ENCODE results near the gene LRRC23.

The LRRC23 gene

DNA sequence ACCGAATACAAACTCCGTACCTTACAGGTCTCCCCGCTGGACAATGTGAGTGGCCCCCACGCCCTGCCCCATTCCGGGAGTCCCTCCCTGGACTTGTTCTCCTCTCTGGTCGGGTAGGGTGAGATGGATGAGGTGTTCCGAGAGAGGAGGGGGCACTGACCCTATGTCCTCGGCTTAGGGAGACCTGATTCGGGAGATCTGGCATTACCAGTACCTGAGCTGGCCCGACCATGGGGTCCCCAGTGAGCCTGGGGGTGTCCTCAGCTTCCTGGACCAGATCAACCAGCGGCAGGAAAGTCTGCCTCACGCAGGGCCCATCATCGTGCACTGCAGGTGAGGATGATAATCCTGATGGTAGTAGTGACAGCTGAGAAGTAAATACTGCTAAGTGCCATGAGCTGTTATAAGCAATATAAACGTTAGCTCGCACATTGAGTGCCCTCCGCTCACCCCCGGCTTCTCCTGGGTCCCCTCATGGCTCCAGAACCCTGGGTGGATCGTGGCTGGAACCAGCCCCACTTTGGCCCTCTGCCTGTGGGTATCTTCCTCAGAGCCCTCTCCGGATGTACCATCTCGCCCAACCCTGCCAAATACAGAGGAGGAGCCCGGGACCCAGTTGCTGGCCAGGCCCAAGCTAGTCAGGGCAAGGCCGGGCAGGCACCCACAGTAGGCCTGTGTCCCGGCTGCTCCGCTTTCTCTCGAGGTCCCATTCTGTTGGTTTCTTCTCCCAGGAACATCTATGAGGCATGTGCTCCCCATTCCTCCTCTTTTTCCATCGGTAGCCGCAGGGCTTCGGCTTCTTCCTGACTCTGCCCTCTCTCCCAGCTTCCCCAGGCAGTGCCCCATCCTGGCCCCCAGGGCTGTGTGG lies 53.4 kb downstream of the LRRC23 start:
- Histone ChIP-seq H3K79me2 (ENCODE audit: insufficient read depth, low read length) (no peaks in the 10 kb centered on the region), H3K36me3 (ENCODE audit: insufficient read depth, low read length) (no peaks in the 10 kb centered on the region), H3K9me2 (ENCODE audit: low read depth, low read length) (no peaks in the 10 kb centered on the region), H3F3A (ENCODE audit: insufficient read depth, low read length) (no peaks in the 10 kb centered on the region), H2AFZ (ENCODE audit: low read length) (no peak overlapping the region), H3K4me2 (ENCODE audit: low read length) (no peak overlapping the region), H3K27me3 (ENCODE audit: insufficient read depth, low read length) (peaks cover 10% of the 10 kb centered on the region; the same call in 1 of the 2 replicates), H3K9me3 (ENCODE audit: low read length) (no peaks in the 10 kb centered on the region), H3K4me1 (ENCODE audit: insufficient read depth, low read length, severe bottlenecking) (peaks cover 46% of the 10 kb centered on the region), H3K27ac (ENCODE audit: low read depth, low read length, poor library complexity, severe bottlenecking) (no peak overlapping the region), H4K20me1 (ENCODE audit: insufficient read depth, low read length) (no peaks in the 10 kb centered on the region), H3K9ac (ENCODE audit: low read length) (no peak overlapping the region), H3K4me3 (ENCODE audit: low read depth, low read length, poor library complexity, severe bottlenecking) (no peak overlapping the region)
- TF ChIP-seq, protein P1, sequence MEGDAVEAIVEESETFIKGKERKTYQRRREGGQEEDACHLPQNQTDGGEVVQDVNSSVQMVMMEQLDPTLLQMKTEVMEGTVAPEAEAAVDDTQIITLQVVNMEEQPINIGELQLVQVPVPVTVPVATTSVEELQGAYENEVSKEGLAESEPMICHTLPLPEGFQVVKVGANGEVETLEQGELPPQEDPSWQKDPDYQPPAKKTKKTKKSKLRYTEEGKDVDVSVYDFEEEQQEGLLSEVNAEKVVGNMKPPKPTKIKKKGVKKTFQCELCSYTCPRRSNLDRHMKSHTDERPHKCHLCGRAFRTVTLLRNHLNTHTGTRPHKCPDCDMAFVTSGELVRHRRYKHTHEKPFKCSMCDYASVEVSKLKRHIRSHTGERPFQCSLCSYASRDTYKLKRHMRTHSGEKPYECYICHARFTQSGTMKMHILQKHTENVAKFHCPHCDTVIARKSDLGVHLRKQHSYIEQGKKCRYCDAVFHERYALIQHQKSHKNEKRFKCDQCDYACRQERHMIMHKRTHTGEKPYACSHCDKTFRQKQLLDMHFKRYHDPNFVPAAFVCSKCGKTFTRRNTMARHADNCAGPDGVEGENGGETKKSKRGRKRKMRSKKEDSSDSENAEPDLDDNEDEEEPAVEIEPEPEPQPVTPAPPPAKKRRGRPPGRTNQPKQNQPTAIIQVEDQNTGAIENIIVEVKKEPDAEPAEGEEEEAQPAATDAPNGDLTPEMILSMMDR (IDR thresholded peaks at IDR 0.05; ENCODE audit: low read length): no peak
- TF ChIP-seq EZH2 (IDR thresholded peaks at IDR 0.05; ENCODE audit: borderline replicate concordance, low read length): no peak

DNA sequence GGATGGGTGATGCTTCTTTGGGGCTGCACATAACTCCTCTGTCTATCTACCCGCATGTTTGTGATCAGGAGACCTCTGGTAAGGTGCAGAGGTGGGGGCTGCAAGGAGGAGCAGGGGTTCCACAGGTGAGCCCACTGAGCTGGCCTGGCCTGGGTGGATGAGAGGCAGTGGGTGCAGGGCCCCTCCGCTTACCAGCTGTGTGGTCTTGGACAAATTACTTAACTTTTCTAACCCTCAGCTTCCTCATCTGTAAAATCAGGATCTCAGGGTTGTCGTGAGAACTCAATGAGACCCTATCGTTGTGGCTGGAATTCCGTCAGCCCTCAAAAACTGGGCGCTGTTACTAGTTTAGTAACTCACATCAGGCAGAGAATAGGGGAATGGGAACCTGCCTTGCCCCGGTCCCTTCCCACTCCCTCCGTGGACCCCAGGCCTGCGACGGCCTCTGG lies 54.0 kb downstream of the LRRC23 start:
- Histone ChIP-seq H2AFZ (ENCODE audit: low read length) (no peak overlapping the region), H3K9ac (ENCODE audit: low read length) (no peak overlapping the region), H3K27ac (ENCODE audit: low read depth, low read length, poor library complexity, severe bottlenecking) (no peak overlapping the region), H3K9me3 (ENCODE audit: low read length) (no peaks in the 10 kb centered on the region), H3K4me2 (ENCODE audit: low read length) (peak overlapping the region; percentile 29), H4K20me1 (ENCODE audit: insufficient read depth, low read length) (no peaks in the 10 kb centered on the region), H3K4me1 (ENCODE audit: insufficient read depth, low read length, severe bottlenecking) (peaks cover 42% of the 10 kb centered on the region), H3K4me3 (ENCODE audit: low read depth, low read length, poor library complexity, severe bottlenecking) (no peak overlapping the region), H3K27me3 (ENCODE audit: insufficient read depth, low read length) (peaks cover 10% of the 10 kb centered on the region; the same call in 1 of the 2 replicates), H3K79me2 (ENCODE audit: insufficient read depth, low read length) (no peaks in the 10 kb centered on the region), H3K9me2 (ENCODE audit: low read depth, low read length) (no peaks in the 10 kb centered on the region), H3K36me3 (ENCODE audit: insufficient read depth, low read length) (no peaks in the 10 kb centered on the region), H3F3A (ENCODE audit: insufficient read depth, low read length) (no peaks in the 10 kb centered on the region)
- TF ChIP-seq, protein P1 (IDR thresholded peaks at IDR 0.05; ENCODE audit: low read length): no peak
- TF ChIP-seq EZH2 (IDR thresholded peaks at IDR 0.05; ENCODE audit: borderline replicate concordance, low read length): no peak

DNA sequence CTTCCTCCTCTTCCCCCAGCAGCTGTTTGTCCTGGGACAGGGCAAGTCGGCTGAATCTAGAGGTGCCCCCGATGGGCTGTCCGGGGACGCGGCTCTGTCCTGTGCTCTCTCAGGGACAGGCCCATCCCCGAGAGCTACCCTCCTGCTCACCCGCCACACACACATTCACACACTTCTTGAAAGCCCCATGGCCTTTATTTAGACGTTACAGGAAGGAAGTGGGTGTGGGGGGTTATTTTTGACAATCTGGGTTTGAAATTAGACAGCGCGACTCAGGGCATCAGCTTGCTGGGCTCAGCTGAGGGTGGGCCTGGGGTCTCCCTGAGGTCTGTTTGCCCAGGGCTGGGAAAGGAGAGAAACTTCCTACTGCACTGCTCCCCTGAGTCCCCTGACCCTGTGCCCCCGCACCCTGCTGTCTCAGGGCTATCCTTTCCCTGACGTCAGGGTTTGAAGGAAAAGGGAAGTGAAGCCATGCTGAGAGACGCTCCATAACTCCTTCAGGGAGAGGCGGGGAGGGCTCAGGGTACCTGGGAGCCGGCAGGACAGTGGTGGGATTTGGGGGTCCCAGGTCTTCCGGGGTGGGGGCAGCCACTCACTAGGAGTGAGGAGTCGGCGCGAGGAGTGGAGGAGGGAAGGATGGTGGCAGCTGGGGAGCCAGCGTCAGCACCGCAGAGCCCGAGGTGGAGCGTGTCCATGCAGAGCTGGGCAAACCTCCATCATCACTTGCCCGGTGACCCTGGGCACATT lies 54.6 kb downstream of the LRRC23 start:
- H3K4me2 ChIP-seq (ENCODE audit: low read length): peak overlapping the region; percentile 29
- H3K36me3 ChIP-seq (ENCODE audit: insufficient read depth, low read length): peaks cover 3% of the 10 kb centered on the region
- H4K20me1 ChIP-seq (ENCODE audit: insufficient read depth, low read length): no peaks in the 10 kb centered on the region
- H3K9ac ChIP-seq (ENCODE audit: low read length): no peak overlapping the region
- H3K4me3 ChIP-seq (ENCODE audit: low read depth, low read length, poor library complexity, severe bottlenecking): no peak overlapping the region
- peaks cover 42% of the 10 kb centered on the region for H3K4me1 ChIP-seq (ENCODE audit: insufficient read depth, low read length, severe bottlenecking)
- TF ChIP-seq EZH2 (IDR thresholded peaks at IDR 0.05; ENCODE audit: borderline replicate concordance, low read length): no peak
- TF ChIP-seq, protein P1 (IDR thresholded peaks at IDR 0.05; ENCODE audit: low read length): no peak
- H3K27me3 ChIP-seq (ENCODE audit: insufficient read depth, low read length): peaks cover 10% of the 10 kb centered on the region; the same call in 1 of the 2 replicates
- H2AFZ ChIP-seq (ENCODE audit: low read length): no peak overlapping the region
- H3K9me2 ChIP-seq (ENCODE audit: low read depth, low read length): no peaks in the 10 kb centered on the region
- H3K79me2 ChIP-seq (ENCODE audit: insufficient read depth, low read length): no peaks in the 10 kb centered on the region
- no peaks in the 10 kb centered on the region for H3F3A ChIP-seq (ENCODE audit: insufficient read depth, low read length)
- no peaks in the 10 kb centered on the region for H3K9me3 ChIP-seq (ENCODE audit: low read length)
- no peak overlapping the region for H3K27ac ChIP-seq (ENCODE audit: low read depth, low read length, poor library complexity, severe bottlenecking)
